HepG2 (cell line): Measurements from ENCODE around the gene BCLAF1. TPM values are rescaled to one million over a fixed set of nuclear protein-coding genes. Genes with fewer than 3 reads are reported as not detected.

Experiments
- FOXK1 ChIP-seq: sonication (generic); formaldehyde crosslinking; IDR thresholded peaks from 2 replicates; pipeline ENCODE4 v1.4.0; 2020; ENCODE audit warnings: low read depth, missing genetic modification reagents, borderline replicate concordance
- HMG20B ChIP-seq: conservative IDR thresholded peaks from 2 replicates; pipeline ENCODE4 v1.6.1; 2016; ENCODE audit warnings: missing genetic modification reagents, missing compliant biosample characterization
- REL ChIP-seq: sonication (generic); formaldehyde crosslinking; conservative IDR thresholded peaks from 2 replicates; pipeline ENCODE4 v1.8.0; 2022; ENCODE audit warnings: mild to moderate bottlenecking, missing genetic modification reagents, moderate library complexity
- ZBTB4 ChIP-seq: sonication (generic); formaldehyde crosslinking; IDR thresholded peaks from 2 replicates; pipeline ENCODE4 v1.4.0; 2020; ENCODE audit warnings: missing genetic modification reagents, mild to moderate bottlenecking, borderline replicate concordance
- ZHX2 ChIP-seq, 2 experiments: sonication (generic) in 1 of 2; formaldehyde crosslinking in 1 of 2; IDR thresholded peaks; 2 replicates each; pipeline versions ENCODE4 v1.6.1 to v1.9.0; 2014 to 2022; ENCODE audit warnings: antibody characterized with exemption in 1 of 2, borderline replicate concordance in 1 of 2, inconsistent platforms in 1 of 2, low read depth in 1 of 2, missing genetic modification reagents in 1 of 2
- ZNF142 ChIP-seq: sonication (generic); formaldehyde crosslinking; IDR thresholded peaks from 2 replicates; pipeline ENCODE4 v1.4.0; 2020; ENCODE audit warnings: missing genetic modification reagents
- ZNF740 ChIP-seq: sonication (generic); formaldehyde crosslinking; IDR thresholded peaks from 2 replicates; pipeline ENCODE4 v1.4.0; 2020; ENCODE audit warnings: missing genetic modification reagents
- polyA plus RNA-seq, 8 experiments: library from polyadenylated mRNA; depleted of rRNA in 3 of 8; stranded (reverse) in 7 of 8; unstranded in 1 of 8; fragments of >200 nt; fragmentation: Illumina TruSeq in 4 of 8; extraction: Trizol in 4 of 8; gene quantifications; 2 replicates each; pipeline versions ENCODE4 v1.2.1 to v1.2.3, GENCODE V29; 2011 to 2016; ENCODE audit warnings: low read depth in 4 of 8, missing spikeins in 1 of 8, mixed read lengths in 1 of 8; ENCODE audit not compliant: insufficient read depth in 1 of 8
- total RNA-seq, 5 experiments: library from RNA; depleted of rRNA; stranded (reverse); fragments of >200 nt; fragmentation: Illumina TruSeq; extraction: Trizol; gene quantifications; 2 replicates each; pipeline ENCODE4 v1.2.3, GENCODE V29; 2016; ENCODE audit warnings: low read depth in 1 of 5

BCLAF1 gene
- total and polyA plus RNA-seq, 2 of the 13 experiments (the other 11 are each of a cell fraction or from before 2014, with no cell fraction given) = 55.3 to 292 TPM

GRCh38 chr6:136337606-136338005 lies 48.0 kb upstream of the BCLAF1 start (continued):
- TF ChIP-seq FOXK1 (CRISPR knock-in tag) = no peak
- no peak for TF ChIP-seq ZBTB4 (CRISPR knock-in tag)
- TF ChIP-seq ZNF740 (CRISPR knock-in tag) = no peak
- no peak for TF ChIP-seq REL
- no peak for TF ChIP-seq HMG20B (CRISPR knock-in tag)
- TF ChIP-seq ZNF142 = no peak
- no peak for TF ChIP-seq ZHX2 (IDR thresholded peaks at IDR 0.05; ENCODE audit: low read depth)
- no peak for TF ChIP-seq ZHX2 (CRISPR knock-in tag; IDR thresholded peaks at IDR 0.05; ENCODE audit: borderline replicate concordance)
